T-helper 1 cell treated with Interleukin-12 subunit alpha and Interleukin-12 subunit beta and Interleukin-4 antibody, amounts not matched to agents 30 μg/mL and 1 μg/mL, for 36 hours (primary cell): ENCODE data around the gene IMPA2.

Source experiments
- H3K27ac Mint-ChIP-seq: one replicate; pipeline ENCODE4 v1.8.0; 2021; ENCODE audit warnings: mild to moderate bottlenecking, mixed read lengths
- H3K27me3 Mint-ChIP-seq: one replicate; pipeline ENCODE4 v1.8.0; 2021; ENCODE audit warnings: low read depth, mixed read lengths
- H3K36me3 Mint-ChIP-seq: one replicate; pipeline ENCODE4 v1.8.0; 2021; ENCODE audit warnings: low read depth, mixed read lengths
- H3K4me1 Mint-ChIP-seq: one replicate; pipeline ENCODE4 v1.8.0; 2021; ENCODE audit warnings: low read depth, mixed read lengths
- H3K4me3 Mint-ChIP-seq: one replicate; pipeline ENCODE4 v1.8.0; 2021; ENCODE audit warnings: mild to moderate bottlenecking, moderate library complexity, mixed read lengths
- H3K9me3 Mint-ChIP-seq: one replicate; pipeline ENCODE4 v1.8.0; 2021; ENCODE audit warnings: mixed read lengths

The IMPA2 gene

GRCh38 chr18:12003894-12004293 lies 22.6 kb downstream of the IMPA2 start:
- H3K9me3 Mint-ChIP-seq = no peaks in the 10 kb centered on the region
- no peak overlapping the region for H3K4me3 Mint-ChIP-seq
- H3K36me3 Mint-ChIP-seq = peaks cover 2% of the 10 kb centered on the region
- no peaks in the 10 kb centered on the region for H3K27me3 Mint-ChIP-seq
- no peaks in the 10 kb centered on the region for H3K4me1 Mint-ChIP-seq
- H3K27ac Mint-ChIP-seq = no peak overlapping the region

- Mint-ChIP-seq H3K36me3 (no peaks in the 10 kb centered on the region), H3K9me3 (no peaks in the 10 kb centered on the region), H3K27me3 (no peaks in the 10 kb centered on the region), H3K4me3 (no peak overlapping the region), H3K27ac (no peak overlapping the region), H3K4me1 (no peaks in the 10 kb centered on the region)
These were observed 24.5 kb downstream of the IMPA2 start for GRCh38 chr18:12005538-12006487.

GRCh38 chr18:12006488-12006840 lies 25.2 kb downstream of the IMPA2 start:
- Mint-ChIP-seq H3K4me3 (no peak overlapping the region), H3K9me3 (no peaks in the 10 kb centered on the region), H3K36me3 (no peaks in the 10 kb centered on the region), H3K27me3 (no peaks in the 10 kb centered on the region), H3K27ac (no peak overlapping the region), H3K4me1 (no peaks in the 10 kb centered on the region)

DNA sequence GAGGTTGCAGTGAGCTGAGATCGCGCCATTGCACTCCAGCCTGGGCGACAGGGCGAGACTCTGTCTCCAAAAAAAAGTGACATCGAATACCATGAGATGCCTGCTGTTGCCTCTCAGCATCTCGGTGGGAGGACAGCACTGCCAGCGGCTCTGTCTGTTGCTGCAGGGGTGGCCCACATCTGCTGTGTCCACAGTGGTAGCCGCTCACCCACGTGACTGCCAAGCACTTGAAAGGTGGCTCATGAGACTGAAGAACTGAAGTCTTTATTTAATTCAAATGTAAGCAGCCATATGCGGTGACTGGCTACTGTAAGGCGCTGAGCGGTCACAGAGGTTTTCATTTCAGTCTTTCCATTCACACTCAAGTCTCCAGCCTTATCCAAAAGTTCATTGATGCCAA lies 25.8 kb downstream of the IMPA2 start:
- Mint-ChIP-seq H3K27ac (no peak overlapping the region), H3K4me1 (no peaks in the 10 kb centered on the region), H3K36me3 (no peaks in the 10 kb centered on the region), H3K27me3 (no peaks in the 10 kb centered on the region), H3K4me3 (no peak overlapping the region), H3K9me3 (no peaks in the 10 kb centered on the region)

DNA sequence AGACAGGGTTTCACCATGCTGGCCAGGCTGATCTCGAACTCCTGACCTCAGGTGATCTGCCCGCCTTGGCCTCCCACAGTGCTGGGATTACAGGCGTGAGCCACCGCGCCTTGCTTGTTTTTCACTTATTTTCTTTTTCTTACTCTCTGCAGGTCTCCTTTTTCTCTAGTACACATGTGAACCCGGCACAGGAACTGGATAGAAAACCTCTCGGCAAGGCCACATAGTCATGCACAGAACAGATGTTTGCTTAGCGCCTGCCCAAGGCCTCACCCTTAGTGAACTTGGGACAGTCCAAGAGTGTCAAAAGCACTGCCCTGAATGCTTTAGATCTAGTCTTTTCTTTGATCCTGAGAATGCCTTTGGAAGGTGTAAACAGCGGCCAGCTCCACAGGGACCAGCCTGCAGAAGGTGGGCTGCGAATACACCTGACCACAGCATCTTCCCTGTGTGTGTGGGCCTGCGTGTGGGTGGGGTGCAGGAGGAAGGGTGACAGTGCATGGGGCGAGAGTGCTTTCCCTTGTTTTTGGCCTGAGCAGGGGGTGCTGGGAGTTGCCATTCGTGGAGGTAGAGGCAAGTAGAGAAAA lies 27.0 kb downstream of the IMPA2 start:
- H3K4me3 Mint-ChIP-seq = no peak overlapping the region
- H3K36me3 Mint-ChIP-seq = no peaks in the 10 kb centered on the region
- no peaks in the 10 kb centered on the region for H3K9me3 Mint-ChIP-seq
- no peaks in the 10 kb centered on the region for H3K27me3 Mint-ChIP-seq
- no peaks in the 10 kb centered on the region for H3K4me1 Mint-ChIP-seq
- no peak overlapping the region for H3K27ac Mint-ChIP-seq

GRCh38 chr18:12008842-12009580 lies 27.7 kb downstream of the IMPA2 start:
- Mint-ChIP-seq H3K4me3 (no peak overlapping the region), H3K9me3 (no peaks in the 10 kb centered on the region), H3K4me1 (no peaks in the 10 kb centered on the region), H3K36me3 (no peaks in the 10 kb centered on the region), H3K27ac (no peak overlapping the region), H3K27me3 (no peaks in the 10 kb centered on the region)

GRCh38 chr18:12009581-12010140 lies 28.4 kb downstream of the IMPA2 start:
- no peaks in the 10 kb centered on the region for H3K36me3 Mint-ChIP-seq
- H3K4me1 Mint-ChIP-seq = no peaks in the 10 kb centered on the region
- no peak overlapping the region for H3K27ac Mint-ChIP-seq
- H3K9me3 Mint-ChIP-seq = no peaks in the 10 kb centered on the region
- H3K27me3 Mint-ChIP-seq = no peaks in the 10 kb centered on the region
- no peak overlapping the region for H3K4me3 Mint-ChIP-seq

GRCh38 chr18:12010187-12010802 lies 29.0 kb downstream of the IMPA2 start:
- H3K27ac Mint-ChIP-seq = no peak overlapping the region

GRCh38 chr18:12011199-12011956 lies 30.1 kb downstream of the IMPA2 start:
- H3K36me3 Mint-ChIP-seq = peaks cover 2% of the 10 kb centered on the region
- H3K27me3 Mint-ChIP-seq = no peaks in the 10 kb centered on the region
- H3K4me3 Mint-ChIP-seq = no peak overlapping the region
- no peak overlapping the region for H3K27ac Mint-ChIP-seq
- no peaks in the 10 kb centered on the region for H3K9me3 Mint-ChIP-seq
- no peaks in the 10 kb centered on the region for H3K4me1 Mint-ChIP-seq

More at GRCh38 chr18:12010187-12010802, 29.0 kb downstream of the IMPA2 start:
- no peaks in the 10 kb centered on the region for H3K27me3 Mint-ChIP-seq
- H3K9me3 Mint-ChIP-seq = no peaks in the 10 kb centered on the region
- H3K4me1 Mint-ChIP-seq = no peaks in the 10 kb centered on the region
- peaks cover 2% of the 10 kb centered on the region for H3K36me3 Mint-ChIP-seq
- no peak overlapping the region for H3K4me3 Mint-ChIP-seq

DNA sequence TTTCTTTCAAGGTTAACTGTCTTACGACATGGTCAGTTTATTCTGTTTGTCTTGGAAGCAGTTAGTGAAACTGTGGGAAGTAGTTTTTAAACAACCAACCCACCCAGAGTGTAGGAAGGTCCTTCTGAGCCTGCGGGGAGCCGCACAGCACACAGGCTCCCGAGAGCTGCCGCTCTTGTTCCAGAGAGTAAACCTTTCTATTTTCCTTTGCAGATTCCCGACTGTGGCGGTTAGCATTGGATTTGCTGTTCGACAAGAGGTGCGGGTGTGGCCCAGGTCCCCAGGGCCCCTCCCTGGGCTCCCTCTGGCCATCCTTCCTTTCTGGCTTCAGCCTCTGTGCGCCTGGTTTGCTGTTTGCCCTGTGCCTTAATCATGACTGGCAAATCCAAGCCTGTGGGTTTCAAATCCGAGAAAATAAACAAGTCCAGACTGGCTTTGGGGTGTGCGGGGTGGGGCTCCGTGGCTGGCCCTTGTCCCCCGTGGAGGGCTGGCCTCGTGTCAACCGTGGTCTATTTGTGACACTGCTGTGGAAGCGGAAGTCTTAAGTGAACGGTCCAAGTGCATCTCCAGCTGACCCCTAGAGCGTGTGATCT lies 30.7 kb downstream of the IMPA2 start:
- Mint-ChIP-seq H3K27ac (no peak overlapping the region), H3K36me3 (peaks cover 2% of the 10 kb centered on the region), H3K4me3 (no peak overlapping the region), H3K4me1 (no peaks in the 10 kb centered on the region), H3K9me3 (no peaks in the 10 kb centered on the region), H3K27me3 (no peaks in the 10 kb centered on the region)

GRCh38 chr18:12012697-12013096 lies 31.4 kb downstream of the IMPA2 start:
- Mint-ChIP-seq H3K9me3 (no peaks in the 10 kb centered on the region), H3K4me3 (no peak overlapping the region), H3K36me3 (peaks cover 2% of the 10 kb centered on the region), H3K27ac (no peak overlapping the region), H3K4me1 (no peaks in the 10 kb centered on the region), H3K27me3 (no peaks in the 10 kb centered on the region)

DNA sequence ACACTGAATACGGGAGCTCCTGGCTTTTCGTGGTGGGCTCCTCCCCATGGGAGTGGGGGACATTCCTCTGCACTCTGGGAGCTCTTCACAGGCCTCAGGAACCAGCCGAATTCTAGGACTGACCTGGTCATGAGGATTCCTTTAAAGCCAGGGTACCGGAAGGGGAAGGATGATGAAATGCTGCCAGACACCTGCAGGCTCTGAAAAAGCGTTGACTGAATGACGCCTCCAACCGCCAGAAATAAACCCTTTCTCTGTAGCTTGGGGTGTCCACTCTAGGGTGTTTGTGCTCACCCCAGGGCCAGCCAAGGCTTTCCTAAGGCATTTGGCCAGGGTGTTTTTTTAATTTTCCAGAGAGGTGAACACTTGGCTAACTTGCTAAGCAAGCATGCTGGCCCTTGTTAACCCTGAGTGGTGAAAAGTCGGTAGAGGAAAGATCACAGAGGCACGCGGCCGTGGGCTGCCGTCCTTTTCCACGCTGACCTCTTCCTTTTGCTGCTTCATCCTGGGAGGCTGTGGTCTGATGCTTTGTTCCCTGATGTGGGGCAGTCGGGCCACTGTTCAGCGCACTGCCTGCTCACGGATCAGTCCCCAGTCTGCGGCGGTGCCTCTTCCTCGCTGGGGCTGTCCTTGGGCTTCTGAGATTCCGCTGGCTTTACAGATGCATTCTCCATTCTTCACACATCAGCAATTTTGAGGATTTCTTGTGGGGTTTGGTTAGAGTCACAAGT lies 32.0 kb downstream of the IMPA2 start:
- Mint-ChIP-seq H3K4me3 (no peak overlapping the region), H3K9me3 (no peaks in the 10 kb centered on the region), H3K4me1 (no peaks in the 10 kb centered on the region), H3K27me3 (no peaks in the 10 kb centered on the region), H3K27ac (no peak overlapping the region), H3K36me3 (peaks cover 2% of the 10 kb centered on the region)

- Mint-ChIP-seq H3K9me3 (no peaks in the 10 kb centered on the region), H3K4me1 (no peaks in the 10 kb centered on the region), H3K27ac (no peak overlapping the region), H3K36me3 (peaks cover 2% of the 10 kb centered on the region), H3K27me3 (no peaks in the 10 kb centered on the region), H3K4me3 (no peak overlapping the region)
These were observed 32.8 kb downstream of the IMPA2 start for GRCh38 chr18:12014086-12014485.
